Ovary (tissue), 3 donors: Measurements from ENCODE around the gene ZNF771.

ENCODE experiments used
- CTCF ChIP-seq, 3 donors: fragments of 450-650 bp in 2 of 3; fragments of 200-600 bp in 1 of 3; IDR thresholded peaks; one replicate each; pipeline versions ENCODE4 v1.5.1 to v1.8.0; 2016 to 2022; ENCODE audit warnings: antibody characterized with exemption in 3 of 3, mild to moderate bottlenecking in 1 of 3
- EP300 ChIP-seq: sonication (generic); formaldehyde crosslinking; IDR thresholded peaks from one replicate; pipeline ENCODE4 v1.6.1; 2017; ENCODE audit warnings: antibody characterized with exemption
- POLR2A ChIP-seq: fragments of 450-650 bp; IDR thresholded peaks from one replicate; pipeline ENCODE4 v1.6.1; 2017; ENCODE audit warnings: antibody characterized with exemption, mild to moderate bottlenecking, moderate library complexity
- donor health status: DM: no; HTN: no; CAD: no.

DNA sequence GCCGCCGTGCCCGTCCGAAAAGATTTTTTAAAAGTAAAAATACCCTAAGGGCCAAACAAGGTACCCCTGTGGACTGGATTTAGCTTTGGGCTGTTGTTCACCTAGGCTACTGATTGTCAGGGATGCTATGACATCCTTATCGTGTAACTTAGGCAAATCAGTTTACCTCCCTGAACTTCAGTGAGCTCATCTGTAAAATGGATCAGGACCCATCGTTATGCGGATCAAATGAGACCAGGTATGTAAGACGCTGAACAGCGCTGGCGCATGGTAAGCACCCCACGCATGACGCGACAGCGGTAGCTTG is 658 bp upstream of the ZNF771 start:
- TF ChIP-seq CTCF (IDR thresholded peaks at IDR 0.05) (no peak), EP300 (no peak), POLR2A (no peak)
